HCT116 (cell line): ENCODE results near the gene MKRN1.
"Not testable (repeated sequence)": the region's sequence is repeated elsewhere in the genome, so short reads cannot be mapped to it uniquely, and the experiment has no call there.

Experiments used
- EZH2phosphoT487 ChIP-seq: fragments of 200-600 bp; IDR thresholded peaks from 2 replicates; pipeline ENCODE4 v1.6.1; 2018; ENCODE audit warnings: antibody characterized with exemption, borderline replicate concordance
- FOSL1 ChIP-seq: IDR thresholded peaks from 2 replicates; pipeline ENCODE4 v1.6.1; 2012; ENCODE audit warnings: low read depth
- POLR2A ChIP-seq: IDR thresholded peaks from 2 replicates; pipeline ENCODE4 v1.7.0; 2011; ENCODE audit warnings: borderline replicate concordance; ENCODE audit not compliant: insufficient read depth, insufficient read length; ENCODE audit errors: extremely low read depth
- RAD21 ChIP-seq: IDR thresholded peaks from 2 replicates; pipeline ENCODE4 v1.6.1; 2012; ENCODE audit warnings: low read depth, mild to moderate bottlenecking
- SRF ChIP-seq: IDR thresholded peaks from 2 replicates; pipeline ENCODE4 v1.6.1; 2012; ENCODE audit warnings: low read depth
- TF ChIP-seq, protein P1 (sequence below): IDR thresholded peaks from 2 replicates; pipeline ENCODE4 v1.6.1; 2012; ENCODE audit warnings: low read depth
- TF ChIP-seq, protein P2 (sequence below), 3 experiments: fragments of 200-600 bp in 1 of 3; sonication (generic) in 1 of 3; IDR thresholded peaks in 2 of 3; conservative IDR thresholded peaks in 1 of 3; 2 replicates each; pipeline ENCODE4 v1.5.1; 2012 to 2017; ENCODE audit warnings: low read depth in 2 of 3, low read length in 2 of 3, antibody characterized with exemption in 1 of 3, borderline replicate concordance in 1 of 3, control low read depth in 1 of 3, mild to moderate bottlenecking in 1 of 3, mixed read lengths in 1 of 3, mixed run types in 1 of 3, moderate library complexity in 1 of 3; ENCODE audit not compliant: insufficient read depth in 1 of 3

GRCh38 chr7:140507556-140507955 is 28.3 kb upstream of the MKRN1 start:
- TF ChIP-seq, protein P1, sequence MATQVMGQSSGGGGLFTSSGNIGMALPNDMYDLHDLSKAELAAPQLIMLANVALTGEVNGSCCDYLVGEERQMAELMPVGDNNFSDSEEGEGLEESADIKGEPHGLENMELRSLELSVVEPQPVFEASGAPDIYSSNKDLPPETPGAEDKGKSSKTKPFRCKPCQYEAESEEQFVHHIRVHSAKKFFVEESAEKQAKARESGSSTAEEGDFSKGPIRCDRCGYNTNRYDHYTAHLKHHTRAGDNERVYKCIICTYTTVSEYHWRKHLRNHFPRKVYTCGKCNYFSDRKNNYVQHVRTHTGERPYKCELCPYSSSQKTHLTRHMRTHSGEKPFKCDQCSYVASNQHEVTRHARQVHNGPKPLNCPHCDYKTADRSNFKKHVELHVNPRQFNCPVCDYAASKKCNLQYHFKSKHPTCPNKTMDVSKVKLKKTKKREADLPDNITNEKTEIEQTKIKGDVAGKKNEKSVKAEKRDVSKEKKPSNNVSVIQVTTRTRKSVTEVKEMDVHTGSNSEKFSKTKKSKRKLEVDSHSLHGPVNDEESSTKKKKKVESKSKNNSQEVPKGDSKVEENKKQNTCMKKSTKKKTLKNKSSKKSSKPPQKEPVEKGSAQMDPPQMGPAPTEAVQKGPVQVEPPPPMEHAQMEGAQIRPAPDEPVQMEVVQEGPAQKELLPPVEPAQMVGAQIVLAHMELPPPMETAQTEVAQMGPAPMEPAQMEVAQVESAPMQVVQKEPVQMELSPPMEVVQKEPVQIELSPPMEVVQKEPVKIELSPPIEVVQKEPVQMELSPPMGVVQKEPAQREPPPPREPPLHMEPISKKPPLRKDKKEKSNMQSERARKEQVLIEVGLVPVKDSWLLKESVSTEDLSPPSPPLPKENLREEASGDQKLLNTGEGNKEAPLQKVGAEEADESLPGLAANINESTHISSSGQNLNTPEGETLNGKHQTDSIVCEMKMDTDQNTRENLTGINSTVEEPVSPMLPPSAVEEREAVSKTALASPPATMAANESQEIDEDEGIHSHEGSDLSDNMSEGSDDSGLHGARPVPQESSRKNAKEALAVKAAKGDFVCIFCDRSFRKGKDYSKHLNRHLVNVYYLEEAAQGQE = not testable (repeated sequence)
- TF ChIP-seq FOSL1, RAD21, EZH2phosphoT487, POLR2A, SRF: not testable (repeated sequence)
- TF ChIP-seq, protein P2, sequence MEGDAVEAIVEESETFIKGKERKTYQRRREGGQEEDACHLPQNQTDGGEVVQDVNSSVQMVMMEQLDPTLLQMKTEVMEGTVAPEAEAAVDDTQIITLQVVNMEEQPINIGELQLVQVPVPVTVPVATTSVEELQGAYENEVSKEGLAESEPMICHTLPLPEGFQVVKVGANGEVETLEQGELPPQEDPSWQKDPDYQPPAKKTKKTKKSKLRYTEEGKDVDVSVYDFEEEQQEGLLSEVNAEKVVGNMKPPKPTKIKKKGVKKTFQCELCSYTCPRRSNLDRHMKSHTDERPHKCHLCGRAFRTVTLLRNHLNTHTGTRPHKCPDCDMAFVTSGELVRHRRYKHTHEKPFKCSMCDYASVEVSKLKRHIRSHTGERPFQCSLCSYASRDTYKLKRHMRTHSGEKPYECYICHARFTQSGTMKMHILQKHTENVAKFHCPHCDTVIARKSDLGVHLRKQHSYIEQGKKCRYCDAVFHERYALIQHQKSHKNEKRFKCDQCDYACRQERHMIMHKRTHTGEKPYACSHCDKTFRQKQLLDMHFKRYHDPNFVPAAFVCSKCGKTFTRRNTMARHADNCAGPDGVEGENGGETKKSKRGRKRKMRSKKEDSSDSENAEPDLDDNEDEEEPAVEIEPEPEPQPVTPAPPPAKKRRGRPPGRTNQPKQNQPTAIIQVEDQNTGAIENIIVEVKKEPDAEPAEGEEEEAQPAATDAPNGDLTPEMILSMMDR (IDR thresholded peaks at IDR 0.05 in 2 of 3, conservative IDR thresholded peaks at IDR 0.05 in 1 of 3; ENCODE audit: borderline replicate concordance in 1 of 3, insufficient read depth in 1 of 3, low read depth in 2 of 3, low read length in 2 of 3) = not testable (repeated sequence)
